Right lobe of liver (tissue), 6 donors: ENCODE measurements around the gene ANOS1. TPM values are rescaled to one million over a fixed set of nuclear protein-coding genes. Genes with fewer than 3 reads are reported as not detected.

ENCODE experiments used
- ATAC-seq, 4 donors: fragments of 200-7000 bp; cut with Tn5 transposase; one replicate each; pipeline ENCODE4 v1.9.1; 2020; ENCODE audit warnings: mild to moderate bottlenecking in 4 of 4, moderate library complexity in 4 of 4
- DNase-seq, 3 donors: peaks; one replicate each; pipeline ENCODE4 v3.0.0-alpha.2; 2020
- H3K27ac ChIP-seq, 3 donors: fragments of 200-600 bp; one replicate each; pipeline ENCODE4 v1.8.0; 2022
- H3K27me3 ChIP-seq, 2 donors: fragments of 200-600 bp; one replicate each; pipeline ENCODE4 v1.8.0; 2022
- H3K36me3 ChIP-seq, 4 donors: fragments of 200-600 bp; sonication (generic) in 1 of 4; one replicate each; pipeline versions ENCODE4 v1.5.1 to v1.8.0; 2017 to 2022; ENCODE audit warnings: control low read depth in 1 of 4
- H3K4me1 ChIP-seq, 4 donors: fragments of 200-600 bp; sonication (generic) in 1 of 4; one replicate each; pipeline versions ENCODE4 v1.5.1 to v1.8.0; 2017 to 2022; ENCODE audit warnings: control low read depth in 1 of 4
- H3K4me3 ChIP-seq, 3 donors: fragments of 200-600 bp; one replicate each; pipeline ENCODE4 v1.8.0; 2022
- H3K9me3 ChIP-seq, 4 donors: fragments of 200-600 bp; sonication (generic) in 1 of 4; one replicate each; pipeline versions ENCODE4 v1.5.1 to v1.8.0; 2017 to 2022; ENCODE audit warnings: control low read depth in 1 of 4
- CTCF ChIP-seq, 4 donors: fragments of 200-600 bp in 3 of 4; fragments of 450-650 bp in 1 of 4; IDR thresholded peaks; one replicate each; pipeline versions ENCODE4 v1.5.1 to v1.8.0; 2016 to 2022; ENCODE audit warnings: antibody characterized with exemption in 4 of 4, mild to moderate bottlenecking in 2 of 4
- POLR2A ChIP-seq: fragments of 450-650 bp; IDR thresholded peaks from one replicate; pipeline ENCODE4 v1.6.1; 2017; ENCODE audit warnings: antibody characterized with exemption, mild to moderate bottlenecking
- WGBS: methylation state at CpG from one replicate; pipeline ENCODE4 v1.1.6; 2018; ENCODE audit warnings: low coverage, low lambda C conversion rate; ENCODE audit not compliant: insufficient coverage; ENCODE audit errors: missing lambda C conversion rate; 5-methylcytosine and 5-hydroxymethylcytosine counted together
- intact Hi-C, 2 donors: fragments of 100-400 bp; cut with DNase I; formaldehyde crosslinking; loops; one replicate each; pipeline versions ENCODE4 v1.11.2 to v1.14.1; 2022
- total RNA-seq, 6 experiments: library from RNA; depleted of rRNA in 2 of 6; stranded (reverse); fragments of >200 nt in 2 of 6; fragmentation: NEBNext Ultra II Directional in 3 of 6; extraction: Animal tissue kit (Norgen Biotek cat#: 25700) in 3 of 6; gene quantifications; one replicate each; pipeline versions ENCODE4 v1.1.0 to v1.2.4, GENCODE V29; 2016 to 2023
- donor health status: DM: no; HTN: yes; CAD: no.
- donor health status: DM: no; HTN: no; CAD: no.
- donor health status: DM: no; HTN: no; CAD: no.
- donor health status: DM: no; HTN: yes; CAD: no.
- donor health status: DM: no; HTN: yes; CAD: no.

The ANOS1 gene
- total RNA-seq, 6 experiments from 2014 or later: 0.22 to 0.81 (median 0.55) TPM

DNA sequence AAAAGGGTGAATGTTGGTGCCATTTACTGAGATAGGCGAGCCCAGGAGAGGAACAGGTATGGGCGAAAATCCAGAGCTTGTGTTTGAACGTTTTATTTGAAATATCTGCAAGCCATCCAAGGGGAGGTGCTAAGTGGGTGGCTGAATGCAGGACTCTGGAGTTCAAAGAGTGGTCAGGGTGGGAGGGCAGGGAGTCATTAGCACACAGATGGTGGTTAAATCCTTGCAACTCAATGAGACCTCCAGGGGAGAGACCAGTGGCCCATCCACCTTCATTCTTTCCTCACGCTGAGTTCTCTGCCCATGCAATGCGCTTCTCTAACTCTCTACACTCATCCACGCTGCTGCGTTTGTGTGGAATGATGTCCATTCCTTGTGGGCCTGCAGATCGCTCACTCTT is 166.2 kb downstream of the ANOS1 start:
- H3K36me3 ChIP-seq: no peaks in the 10 kb centered on the region
- no peaks in the 10 kb centered on the region for H3K4me1 ChIP-seq
- no peak for DNase-seq
- no peak overlapping the region for H3K4me3 ChIP-seq
- intact Hi-C loops: no loop called here
- H3K27me3 ChIP-seq: no peaks in the 10 kb centered on the region
- no peaks in the 10 kb centered on the region for H3K9me3 ChIP-seq
- TF ChIP-seq POLR2A (no peak), CTCF (IDR thresholded peaks at IDR 0.05) (no peak)
- H3K27ac ChIP-seq: no peak overlapping the region
- no peak for ATAC-seq
- 45% methylated on average over 6 of the region's 8 CpGs for WGBS

GRCh38 chrX:8548446-8548845 is 183.5 kb downstream of the ANOS1 start:
- Histone ChIP-seq H3K9me3 (no peaks in the 10 kb centered on the region), H3K36me3 (no peaks in the 10 kb centered on the region), H3K4me1 (no peaks in the 10 kb centered on the region), H3K27ac (no peak overlapping the region), H3K4me3 (no peak overlapping the region), H3K27me3 (no peaks in the 10 kb centered on the region)
- TF ChIP-seq CTCF (IDR thresholded peaks at IDR 0.05) (no peak), POLR2A (no peak)
- no peak for DNase-seq
- no peak for ATAC-seq
- 40% methylated on average over 1 of the region's 1 CpG for WGBS
- intact Hi-C loops: no loop called here

DNA sequence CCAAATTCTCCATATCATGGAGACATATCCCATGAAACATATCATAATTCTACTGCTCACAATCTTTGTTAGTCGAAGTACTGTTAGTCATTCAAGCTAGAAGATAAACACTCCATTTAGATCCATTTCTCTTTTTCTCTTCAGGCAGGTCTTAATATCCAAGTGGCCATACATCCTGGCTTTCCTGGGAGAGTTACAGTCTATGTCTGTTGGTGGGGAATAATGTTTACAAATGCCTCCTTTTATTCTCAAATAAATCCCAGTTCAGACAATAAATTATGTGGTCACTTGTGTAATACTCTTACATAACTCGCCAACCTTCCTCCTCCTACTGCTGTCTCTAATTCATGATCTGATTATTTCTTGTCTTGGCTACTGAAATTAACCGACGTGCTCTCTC is 185.2 kb downstream of the ANOS1 start:
- intact Hi-C loops: no loop called here
- DNase-seq (no peak), ATAC-seq (no peak)
- Histone ChIP-seq H3K27me3 (no peaks in the 10 kb centered on the region), H3K9me3 (no peaks in the 10 kb centered on the region), H3K4me3 (no peak overlapping the region), H3K4me1 (no peaks in the 10 kb centered on the region), H3K27ac (no peak overlapping the region), H3K36me3 (no peaks in the 10 kb centered on the region)
- TF ChIP-seq CTCF (IDR thresholded peaks at IDR 0.05) (no peak), POLR2A (no peak)
- 61% methylated on average over 4 of the region's 4 CpGs for WGBS

- Histone ChIP-seq H3K4me3 (no peak overlapping the region), H3K36me3 (no peaks in the 10 kb centered on the region), H3K27me3 (no peaks in the 10 kb centered on the region), H3K9me3 (no peaks in the 10 kb centered on the region), H3K27ac (no peak overlapping the region), H3K4me1 (no peaks in the 10 kb centered on the region)
- DNase-seq: no peak
- intact Hi-C loops: no loop called here
- WGBS: 34% methylated on average over 2 of the region's 2 CpGs
- TF ChIP-seq POLR2A: no peak
- TF ChIP-seq CTCF (IDR thresholded peaks at IDR 0.05): no peak
- no peak for ATAC-seq
Observed at GRCh38 chrX:8520791-8521190, 211.1 kb downstream of the ANOS1 start.

GRCh38 chrX:8520178-8520577 is 211.8 kb downstream of the ANOS1 start:
- Histone ChIP-seq H3K27me3 (no peaks in the 10 kb centered on the region), H3K36me3 (no peaks in the 10 kb centered on the region), H3K4me1 (no peaks in the 10 kb centered on the region), H3K9me3 (no peaks in the 10 kb centered on the region), H3K4me3 (no peak overlapping the region), H3K27ac (no peak overlapping the region)
- intact Hi-C loops: no loop called here
- 56% methylated on average over 2 of the region's 3 CpGs for WGBS
- ATAC-seq (no peak), DNase-seq (no peak)
- TF ChIP-seq CTCF (IDR thresholded peaks at IDR 0.05) (no peak), POLR2A (no peak)
